Esophagus muscularis mucosa (tissue), 4 donors: ENCODE results near the gene SOX1.

Experiments used
- CTCF ChIP-seq, 3 experiments: fragments of 200-600 bp in 2 of 3; fragments of 450-650 bp in 1 of 3; sonication (generic) in 2 of 3; IDR thresholded peaks; one replicate each; pipeline ENCODE4 v1.5.1; 2017 to 2019; ENCODE audit warnings: antibody characterized with exemption in 3 of 3, mild to moderate bottlenecking in 2 of 3, moderate library complexity in 1 of 3
- EP300 ChIP-seq: sonication (generic); formaldehyde crosslinking; IDR thresholded peaks from one replicate; pipeline ENCODE4 v1.6.1; 2017; ENCODE audit warnings: antibody characterized with exemption
- POLR2AphosphoS5 ChIP-seq, 2 donors: sonication (generic); formaldehyde crosslinking; IDR thresholded peaks; one replicate each; pipeline ENCODE4 v1.6.1; 2017; ENCODE audit warnings: antibody characterized with exemption in 2 of 2

GRCh38 chr13:112057439-112057735 is 9.6 kb upstream of the SOX1 start:
- TF ChIP-seq CTCF (IDR thresholded peaks at IDR 0.05) = no peak
- no peak for TF ChIP-seq EP300
- TF ChIP-seq POLR2AphosphoS5 (IDR thresholded peaks at IDR 0.05) = no peak
